ENCODE results near the gene ARAP2. TPM values are rescaled to one million over a fixed set of nuclear protein-coding genes. Genes with fewer than 3 reads are reported as not detected.

The ARAP2 gene
- total RNA-seq, 1 donor from 2014 or later, result 9.2 TPM

DNA sequence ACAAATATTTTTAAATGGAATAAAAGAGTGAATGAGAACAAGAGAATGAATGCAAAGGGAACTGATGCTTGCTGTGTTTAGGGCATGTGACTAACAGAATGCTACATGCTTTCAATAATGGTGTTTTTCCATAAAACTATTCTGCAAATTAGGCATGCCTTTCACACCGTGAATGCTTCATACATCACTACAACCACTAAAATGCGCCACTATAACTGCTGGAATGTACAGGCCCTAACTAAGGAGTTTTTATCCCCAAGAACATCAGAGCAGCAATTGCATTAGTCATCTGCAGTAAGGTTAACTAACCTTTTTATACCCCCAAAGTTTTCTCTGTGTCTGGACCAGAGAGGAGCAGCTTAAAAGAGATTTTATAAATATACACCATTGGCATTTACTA is 190.4 kb downstream of the ARAP2 start:
- no peak for DNase-seq (ENCODE audit: low spot score, unreplicated experiment)
- Mint-ChIP-seq H3K36me3 (ENCODE audit: insufficient read depth) (no peaks in the 10 kb centered on the region), H3K4me1 (ENCODE audit: low read depth) (no peaks in the 10 kb centered on the region), H3K27me3 (no peaks in the 10 kb centered on the region), H3K4me3 (ENCODE audit: low read depth) (no peak overlapping the region), H3K27ac (no peak overlapping the region), H3K9me3 (ENCODE audit: low read depth) (no peaks in the 10 kb centered on the region)
- no peak for TF ChIP-seq CTCF (IDR thresholded peaks at IDR 0.05; ENCODE audit: unreplicated experiment)

DNA sequence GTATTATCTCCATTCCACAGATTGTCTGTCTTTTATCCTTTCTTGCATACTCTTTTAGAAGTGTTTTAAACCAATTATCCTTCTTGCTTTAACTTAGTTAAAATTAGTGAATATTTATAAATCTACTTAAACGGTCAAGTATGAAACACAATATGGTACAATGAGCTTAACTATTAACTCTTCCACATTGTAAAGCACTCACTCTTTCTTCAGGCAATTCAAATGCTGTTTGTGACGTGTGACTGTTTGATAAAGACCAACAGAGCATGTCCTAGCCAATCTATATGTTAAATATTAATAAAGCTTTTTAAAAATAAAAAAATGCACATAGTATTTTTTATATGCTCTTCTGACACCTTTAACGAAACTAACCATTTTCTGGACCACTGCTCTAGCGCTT is 192.7 kb downstream of the ARAP2 start:
- Mint-ChIP-seq H3K27me3 (no peaks in the 10 kb centered on the region), H3K9me3 (ENCODE audit: low read depth) (no peaks in the 10 kb centered on the region), H3K36me3 (ENCODE audit: insufficient read depth) (no peaks in the 10 kb centered on the region), H3K4me1 (ENCODE audit: low read depth) (no peaks in the 10 kb centered on the region), H3K4me3 (ENCODE audit: low read depth) (no peak overlapping the region), H3K27ac (no peak overlapping the region)
- no peak for DNase-seq (ENCODE audit: low spot score, unreplicated experiment)
- no peak for TF ChIP-seq CTCF (IDR thresholded peaks at IDR 0.05; ENCODE audit: unreplicated experiment)

DNA sequence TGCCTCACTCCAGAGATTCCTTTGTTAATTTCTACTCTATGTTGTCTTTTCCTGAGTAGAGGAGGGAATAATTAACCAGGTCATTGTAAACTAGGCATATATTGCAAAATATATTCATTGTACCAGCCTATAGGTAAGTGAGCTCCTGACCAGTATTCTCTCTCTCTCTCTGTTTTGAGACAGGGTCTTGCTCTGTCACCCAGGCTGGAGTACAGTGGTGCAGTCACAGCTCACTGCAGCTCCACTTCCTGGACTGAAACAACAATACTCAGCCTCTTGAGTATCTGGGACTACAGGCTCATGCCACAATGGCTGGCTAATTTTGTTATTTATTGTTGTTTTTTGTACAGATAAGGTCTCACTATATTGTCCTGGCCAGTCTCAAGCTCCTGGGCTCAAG is 198.3 kb downstream of the ARAP2 start:
- Mint-ChIP-seq H3K27me3 (no peaks in the 10 kb centered on the region), H3K27ac (no peak overlapping the region), H3K4me3 (ENCODE audit: low read depth) (no peak overlapping the region), H3K36me3 (ENCODE audit: insufficient read depth) (no peaks in the 10 kb centered on the region), H3K9me3 (ENCODE audit: low read depth) (no peaks in the 10 kb centered on the region), H3K4me1 (ENCODE audit: low read depth) (peaks cover 3% of the 10 kb centered on the region)
- no peak for TF ChIP-seq CTCF (IDR thresholded peaks at IDR 0.05; ENCODE audit: unreplicated experiment)
- DNase-seq (ENCODE audit: low spot score, unreplicated experiment), result no peak

DNA sequence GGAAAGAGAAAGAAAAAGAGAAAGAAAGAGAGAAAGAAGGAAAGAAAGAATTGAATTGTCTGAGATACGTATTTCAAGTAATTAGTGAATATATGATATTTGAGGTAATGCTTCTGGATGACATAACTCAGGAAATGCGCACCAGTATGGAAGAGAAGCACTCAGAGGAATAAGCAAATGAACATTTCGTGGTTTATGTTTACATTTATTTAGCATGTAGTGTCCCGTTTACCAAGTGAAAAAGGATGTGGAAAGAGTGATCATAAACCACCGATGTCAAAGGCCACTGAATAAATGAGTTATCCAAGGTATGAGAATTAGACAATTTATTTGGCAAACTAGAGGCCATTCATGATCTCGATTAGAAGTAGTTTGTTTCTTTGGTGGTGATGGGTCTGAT is 200.4 kb downstream of the ARAP2 start:
- Mint-ChIP-seq H3K9me3 (ENCODE audit: low read depth) (peaks cover 7% of the 10 kb centered on the region), H3K4me3 (ENCODE audit: low read depth) (no peak overlapping the region), H3K36me3 (ENCODE audit: insufficient read depth) (no peaks in the 10 kb centered on the region)

GRCh38 chr4:36043241-36043640 is 201.1 kb downstream of the ARAP2 start:
- Mint-ChIP-seq H3K9me3 (ENCODE audit: low read depth) (peaks cover 7% of the 10 kb centered on the region), H3K4me3 (ENCODE audit: low read depth) (no peak overlapping the region), H3K27ac (no peak overlapping the region), H3K27me3 (no peaks in the 10 kb centered on the region), H3K4me1 (ENCODE audit: low read depth) (peaks cover 3% of the 10 kb centered on the region), H3K36me3 (ENCODE audit: insufficient read depth) (no peaks in the 10 kb centered on the region)
- no peak for TF ChIP-seq CTCF (IDR thresholded peaks at IDR 0.05; ENCODE audit: unreplicated experiment)
- no peak for DNase-seq (ENCODE audit: low spot score, unreplicated experiment)

More for the DNA sequence above, 200.4 kb downstream of the ARAP2 start:
- Mint-ChIP-seq H3K4me1 (ENCODE audit: low read depth) (peaks cover 3% of the 10 kb centered on the region), H3K27me3 (no peaks in the 10 kb centered on the region), H3K27ac (no peak overlapping the region)
- TF ChIP-seq CTCF (IDR thresholded peaks at IDR 0.05; ENCODE audit: unreplicated experiment), result no peak
- no peak for DNase-seq (ENCODE audit: low spot score, unreplicated experiment)

Measured in progenitor cell of endocrine pancreas (in vitro differentiated cells).